ENCODE data around the gene JAK2.

The JAK2 gene

GRCh38 chr9:5041390-5042115 is 56.5 kb downstream of the JAK2 start:
- H3K4me3 ChIP-seq (ENCODE audit: low read length): no peak overlapping the region
- DNase-seq (ENCODE audit: low read depth): no peak
- TF ChIP-seq CTCF (conservative IDR thresholded peaks at IDR 0.05; ENCODE audit: low read depth, low read length): no peak

GRCh38 chr9:5042661-5043178 is 57.6 kb downstream of the JAK2 start:
- TF ChIP-seq CTCF (conservative IDR thresholded peaks at IDR 0.05; ENCODE audit: low read depth, low read length): no peak
- no peak for DNase-seq (ENCODE audit: low read depth)
- H3K4me3 ChIP-seq (ENCODE audit: low read length): no peak overlapping the region

- DNase-seq (ENCODE audit: low read depth): no peak
- no peak for TF ChIP-seq CTCF (conservative IDR thresholded peaks at IDR 0.05; ENCODE audit: low read depth, low read length)
These were observed 58.3 kb downstream of the JAK2 start for GRCh38 chr9:5043381-5043780.

GRCh38 chr9:5044160-5044559 is 59.1 kb downstream of the JAK2 start:
- no peak for TF ChIP-seq CTCF (conservative IDR thresholded peaks at IDR 0.05; ENCODE audit: low read depth, low read length)
- DNase-seq (ENCODE audit: low read depth): no peak
- H3K4me3 ChIP-seq (ENCODE audit: low read length): no peak overlapping the region

More at GRCh38 chr9:5043381-5043780, 58.3 kb downstream of the JAK2 start:
- no peak overlapping the region for H3K4me3 ChIP-seq (ENCODE audit: low read length)

- TF ChIP-seq CTCF (conservative IDR thresholded peaks at IDR 0.05; ENCODE audit: low read depth, low read length): no peak
- no peak for DNase-seq (ENCODE audit: low read depth)
- no peak overlapping the region for H3K4me3 ChIP-seq (ENCODE audit: low read length)
These were observed 67.8 kb downstream of the JAK2 start for GRCh38 chr9:5052838-5053237.

- no peak for TF ChIP-seq CTCF (conservative IDR thresholded peaks at IDR 0.05; ENCODE audit: low read depth, low read length)
- no peak overlapping the region for H3K4me3 ChIP-seq (ENCODE audit: low read length)
- DNase-seq (ENCODE audit: low read depth): no peak
These were observed 77.6 kb downstream of the JAK2 start for GRCh38 chr9:5062631-5063030.

GRCh38 chr9:5072871-5073270 is 87.8 kb downstream of the JAK2 start:
- no peak for DNase-seq (ENCODE audit: low read depth)
- no peak overlapping the region for H3K4me3 ChIP-seq (ENCODE audit: low read length)
- no peak for TF ChIP-seq CTCF (conservative IDR thresholded peaks at IDR 0.05; ENCODE audit: low read depth, low read length)

Data from retinal pigment epithelial cell (primary cell).